Activated CD4-positive, alpha-beta memory T cell treated with anti-CD3 and anti-CD28 coated beads, Interleukin-2, amount 10 ng/mL, durations not matched to agents 7 days and 5 days (primary cell): ENCODE results near the gene TLCD1. TPM values are rescaled to one million over a fixed set of nuclear protein-coding genes. Genes with fewer than 3 reads are reported as not detected.

Experiments used
- CTCF ChIA-PET: fragments of 350-600 bp; sonication (Branson Sonifier 250); formaldehyde crosslinking; loops from one replicate; lab custom pipeline; 2021; ENCODE audit warnings: antibody characterized with exemption, inconsistent platforms; lab: Charles Lee
- POLR2A ChIA-PET: fragments of 350-600 bp; sonication (Branson Sonifier 250); formaldehyde crosslinking; loops from one replicate; lab custom pipeline; 2021; ENCODE audit warnings: antibody characterized with exemption; lab: Charles Lee
- DNase-seq: peaks from one replicate; pipeline ENCODE4 v3.0.0-alpha.2; 2020
- H3K27ac Mint-ChIP-seq: one replicate; pipeline ENCODE4 v1.8.0; 2021; ENCODE audit warnings: mild to moderate bottlenecking, mixed read lengths
- H3K27me3 Mint-ChIP-seq: one replicate; pipeline ENCODE4 v1.8.0; 2021; ENCODE audit warnings: mixed read lengths
- H3K36me3 Mint-ChIP-seq: one replicate; pipeline ENCODE4 v1.8.0; 2021; ENCODE audit warnings: low read depth, mixed read lengths
- H3K4me1 Mint-ChIP-seq: one replicate; pipeline ENCODE4 v1.8.0; 2021; ENCODE audit warnings: mixed read lengths
- H3K4me3 Mint-ChIP-seq: one replicate; pipeline ENCODE4 v1.8.0; 2021; ENCODE audit warnings: mild to moderate bottlenecking, mixed read lengths
- H3K9me3 Mint-ChIP-seq: one replicate; pipeline ENCODE4 v1.8.0; 2021; ENCODE audit warnings: mixed read lengths
- total RNA-seq, 2 experiments: library from RNA; stranded (reverse); gene quantifications; one replicate each; pipeline ENCODE4 v1.2.3, GENCODE V29; 2021

TLCD1 gene, protein sequence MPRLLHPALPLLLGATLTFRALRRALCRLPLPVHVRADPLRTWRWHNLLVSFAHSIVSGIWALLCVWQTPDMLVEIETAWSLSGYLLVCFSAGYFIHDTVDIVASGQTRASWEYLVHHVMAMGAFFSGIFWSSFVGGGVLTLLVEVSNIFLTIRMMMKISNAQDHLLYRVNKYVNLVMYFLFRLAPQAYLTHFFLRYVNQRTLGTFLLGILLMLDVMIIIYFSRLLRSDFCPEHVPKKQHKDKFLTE
- total RNA-seq: 1 to 10 TPM; 1.4 to 2.3 TPM

GRCh38 chr17:28726226-28726626, at the start of gene TLCD1:
Gene TLCD1, minus strand, starts transcription at chr17:28726233. Its CDS starts 136 bp downstream, at chr17:28726097.
- Mint-ChIP-seq H3K36me3 (peaks cover 47% of the 10 kb centered on the region), H3K27ac (peak within 1 kb of the TSS; percentile 98), H3K4me3 (peak within 1 kb of the TSS; percentile 95), H3K27me3 (no peaks in the 10 kb centered on the region), H3K4me1 (peaks cover 65% of the 10 kb centered on the region), H3K9me3 (no peaks in the 10 kb centered on the region)
- ChIA-PET CTCF (interaction anchor here (0.7 to 7.2 kb wide), 44 partner anchors 10 to 411 kb away, joined by 3 to 458 read pairs (median 6); partner anchors contain the start of genes BLTP2, DHRS13, FAM222B and FLOT2), POLR2A (interaction anchor here (0.6 to 15.7 kb wide), 18 partner anchors 10 to 568 kb away, joined by 3 to 426 read pairs (median 14); partner anchors contain the start of genes BLTP2, DHRS13, FAM222B and FLOT2)
- DNase-seq: peak; percentile 82

GRCh38 chr17:28774206-28774605, 48.2 kb upstream of the TLCD1 start:
- DNase-seq: no peak
- H3K27me3 Mint-ChIP-seq: no peaks in the 10 kb centered on the region
- no peak overlapping the region for H3K4me3 Mint-ChIP-seq
- CTCF ChIA-PET: interaction anchor here (1.6 to 5.6 kb wide), 3 partner anchors 10 to 68 kb away, joined by 3 to 46 read pairs (median 9); partner anchors contain the start of gene FAM222B
- no peak overlapping the region for H3K27ac Mint-ChIP-seq
- peaks cover 13% of the 10 kb centered on the region for H3K36me3 Mint-ChIP-seq
- H3K9me3 Mint-ChIP-seq: no peaks in the 10 kb centered on the region
- POLR2A ChIA-PET: interaction anchor here (1.6 kb wide), 1 partner anchor 49 kb away, joined by 4 read pairs; no protein-coding TSS in a partner anchor
- H3K4me1 Mint-ChIP-seq: peaks cover 26% of the 10 kb centered on the region

- Mint-ChIP-seq H3K36me3 (peaks cover 9% of the 10 kb centered on the region), H3K9me3 (no peaks in the 10 kb centered on the region), H3K4me1 (peaks cover 21% of the 10 kb centered on the region), H3K27ac (no peak overlapping the region), H3K4me3 (no peak overlapping the region), H3K27me3 (no peaks in the 10 kb centered on the region)
- ChIA-PET CTCF (interaction anchor here (1.6 to 5.6 kb wide), 3 partner anchors 10 to 69 kb away, joined by 3 to 46 read pairs (median 9); partner anchors contain the start of gene FAM222B), POLR2A (interaction anchor here (1.6 kb wide), 1 partner anchor 49 kb away, joined by 4 read pairs; no protein-coding TSS in a partner anchor)
- no peak for DNase-seq
Measured at GRCh38 chr17:28773736-28774135, 47.7 kb upstream of the TLCD1 start.

DNA sequence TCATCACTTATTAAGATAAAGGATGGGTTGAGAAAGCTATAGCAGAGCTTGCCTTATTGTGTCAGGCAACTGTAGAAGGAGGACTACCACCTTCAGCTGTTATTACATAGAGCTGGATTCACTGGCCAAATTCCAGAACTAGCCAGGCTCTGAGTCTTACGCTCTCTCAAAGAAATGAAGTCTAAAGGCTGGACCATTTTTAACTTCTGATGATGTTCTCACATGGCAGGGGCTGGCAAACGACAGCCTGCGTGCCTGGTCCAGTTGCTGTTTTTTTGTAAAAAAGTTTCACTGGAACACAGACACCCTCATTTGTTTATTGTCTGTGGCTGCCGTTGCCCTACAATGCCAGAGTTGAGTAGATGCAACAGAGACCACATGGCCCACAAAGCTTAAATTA, 39.0 kb upstream of the TLCD1 start:
- Mint-ChIP-seq H3K4me1 (peaks cover 28% of the 10 kb centered on the region), H3K4me3 (no peak overlapping the region), H3K27ac (no peak overlapping the region), H3K27me3 (no peaks in the 10 kb centered on the region), H3K9me3 (no peaks in the 10 kb centered on the region), H3K36me3 (peaks cover 22% of the 10 kb centered on the region)
- CTCF ChIA-PET: interaction anchor here (0.6 to 6.9 kb wide), 22 partner anchors 9 to 188 kb away, joined by 3 to 88 read pairs (median 14); partner anchors contain the start of genes DHRS13, FLOT2, NEK8 and PHF12
- POLR2A ChIA-PET: interaction anchor here (1.4 to 2.3 kb wide), 5 partner anchors 11 to 44 kb away, joined by 3 to 22 read pairs (median 5); partner anchors contain the start of gene TLCD1
- no peak for DNase-seq

DNA sequence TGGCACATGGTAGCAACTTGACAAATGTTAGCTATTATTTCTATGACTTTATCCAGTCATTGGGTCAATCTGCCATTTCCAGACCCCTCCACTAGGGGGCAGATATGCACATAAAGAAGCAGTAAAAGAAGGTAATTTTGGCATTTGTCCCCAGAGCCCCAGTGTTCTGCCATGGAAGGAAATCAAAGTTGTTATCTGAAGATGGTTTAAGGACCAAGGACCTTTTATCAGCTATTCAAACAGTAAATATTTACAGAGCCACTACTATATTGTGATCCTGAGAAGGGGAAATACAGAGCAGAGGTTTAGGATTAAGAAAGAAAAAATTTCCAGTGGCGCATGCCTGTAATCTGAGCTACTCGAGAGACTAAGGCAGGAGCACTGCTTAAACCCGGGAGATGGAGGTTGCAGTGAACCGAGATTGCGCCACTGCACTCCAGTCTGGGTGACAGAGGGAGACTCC, 37.8 kb upstream of the TLCD1 start:
- peaks cover 28% of the 10 kb centered on the region for H3K4me1 Mint-ChIP-seq
- peak; percentile 79 for DNase-seq
- no peak overlapping the region for H3K27ac Mint-ChIP-seq
- ChIA-PET CTCF (interaction anchor here (0.6 to 6.9 kb wide), 47 partner anchors 10 to 456 kb away, joined by 3 to 88 read pairs (median 7); partner anchors contain the start of genes DHRS13, FAM222B, FLOT2 and NEK8), POLR2A (interaction anchor here (0.7 to 2.3 kb wide), 15 partner anchors 9 to 188 kb away, joined by 3 to 22 read pairs (median 4); partner anchors contain the start of genes ERAL1, FAM222B, FLOT2 and PHF12)
- peaks cover 32% of the 10 kb centered on the region for H3K36me3 Mint-ChIP-seq
- no peaks in the 10 kb centered on the region for H3K27me3 Mint-ChIP-seq
- no peaks in the 10 kb centered on the region for H3K9me3 Mint-ChIP-seq
- no peak overlapping the region for H3K4me3 Mint-ChIP-seq

DNA sequence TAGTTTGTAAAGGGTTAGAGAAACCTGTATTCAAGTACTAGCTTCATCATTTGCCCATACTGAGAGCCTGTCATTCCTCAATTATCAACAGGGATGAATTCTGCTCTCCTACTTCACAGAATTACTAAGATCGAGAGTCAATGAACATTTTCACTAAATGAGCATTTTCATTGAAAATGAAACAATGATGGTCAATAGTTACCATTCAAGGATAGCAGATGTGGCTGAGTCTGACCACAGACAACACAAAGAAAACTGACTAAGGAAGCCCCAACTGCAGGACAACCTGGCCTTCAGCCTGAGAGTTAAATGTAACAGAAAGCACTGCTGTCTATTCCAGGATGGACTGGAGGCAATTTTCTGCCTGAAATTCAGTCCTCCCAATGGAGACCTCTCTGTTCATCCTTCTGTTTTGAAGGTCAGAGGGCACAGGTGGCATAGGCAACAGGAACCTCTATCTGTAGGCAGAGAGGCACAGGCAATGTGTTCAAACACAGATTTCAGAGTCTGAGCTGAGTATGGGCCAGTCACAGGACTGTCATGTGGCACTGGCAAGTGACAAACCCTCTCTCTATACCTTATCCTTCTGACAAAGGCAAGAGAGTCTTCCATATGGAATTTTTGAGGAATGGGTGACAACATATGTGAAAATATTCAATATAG, 37.2 kb upstream of the TLCD1 start:
- Mint-ChIP-seq H3K9me3 (no peaks in the 10 kb centered on the region), H3K4me1 (peaks cover 28% of the 10 kb centered on the region), H3K27ac (no peak overlapping the region), H3K4me3 (no peak overlapping the region), H3K27me3 (no peaks in the 10 kb centered on the region), H3K36me3 (peaks cover 38% of the 10 kb centered on the region)
- DNase-seq: no peak
- ChIA-PET CTCF (interaction anchor here (0.6 to 6.9 kb wide), 51 partner anchors 11 to 457 kb away, joined by 3 to 88 read pairs (median 5); partner anchors contain the start of genes DHRS13, FAM222B, FLOT2 and NEK8), POLR2A (interaction anchor here (0.7 to 2.3 kb wide), 18 partner anchors 9 to 188 kb away, joined by 3 to 22 read pairs (median 4); partner anchors contain the start of genes ERAL1, FAM222B, FLOT2 and NEK8)

DNA sequence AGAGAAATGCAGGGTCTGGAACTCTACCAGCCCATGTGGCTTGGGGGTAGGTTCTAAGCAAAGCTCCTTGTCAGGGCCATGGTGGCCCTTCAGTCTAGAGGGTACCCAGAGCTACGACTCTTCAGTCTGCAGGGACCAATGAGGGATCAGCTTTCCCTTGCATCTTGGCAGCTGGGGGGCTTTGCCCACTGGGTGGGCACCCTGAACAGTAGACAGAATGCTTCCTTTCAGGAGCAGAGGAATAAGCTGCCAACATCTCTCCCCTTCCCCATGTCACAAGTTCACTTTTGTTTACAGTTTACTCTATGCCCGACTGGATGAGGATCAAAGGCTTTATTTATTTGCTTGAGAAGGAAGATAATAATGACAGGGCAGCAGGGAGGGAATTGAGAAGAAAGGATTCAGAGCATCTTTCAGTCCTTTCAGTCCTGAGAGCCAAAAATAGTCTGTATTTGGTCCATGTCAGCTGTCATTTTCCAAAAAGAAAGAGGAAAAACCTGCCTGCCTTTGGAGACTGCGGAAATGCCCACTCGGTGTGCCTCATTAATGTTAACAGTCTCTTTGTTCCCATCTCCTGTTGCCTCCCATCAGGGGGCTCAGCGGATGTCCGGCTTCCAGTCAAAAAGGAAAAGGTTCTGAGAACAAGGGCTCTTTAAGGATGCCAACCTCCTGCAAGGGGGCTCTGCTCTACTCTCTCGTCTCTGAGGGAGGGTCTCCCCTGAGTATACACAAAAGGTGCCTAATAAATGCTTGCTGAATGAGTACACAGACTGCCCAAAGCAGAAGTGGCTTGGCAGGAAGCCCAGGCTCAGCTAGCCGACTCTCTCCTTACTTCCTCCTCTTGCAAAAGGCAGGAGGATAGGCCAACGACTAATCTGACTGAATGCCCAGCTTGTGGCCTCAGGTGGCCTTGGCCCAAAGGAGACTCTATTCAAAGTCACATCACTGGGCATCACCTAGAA, 34.8 kb upstream of the TLCD1 start:
- DNase-seq: no peak
- H3K27me3 Mint-ChIP-seq: no peaks in the 10 kb centered on the region
- H3K9me3 Mint-ChIP-seq: no peaks in the 10 kb centered on the region
- peaks cover 26% of the 10 kb centered on the region for H3K4me1 Mint-ChIP-seq
- peaks cover 47% of the 10 kb centered on the region for H3K36me3 Mint-ChIP-seq
- CTCF ChIA-PET: interaction anchor here (3.9 to 6.9 kb wide), 4 partner anchors 9 to 141 kb away, joined by 20 to 88 read pairs (median 57); partner anchors contain the start of genes DHRS13, FAM222B, NEK8 and TLCD1
- H3K4me3 Mint-ChIP-seq: no peak overlapping the region
- POLR2A ChIA-PET: interaction anchor here (0.5 to 1.6 kb wide), 4 partner anchors 12 to 268 kb away, joined by 3 to 5 read pairs (median 4); no protein-coding TSS in a partner anchor
- H3K27ac Mint-ChIP-seq: no peak overlapping the region

- Mint-ChIP-seq H3K27ac (no peak overlapping the region), H3K27me3 (no peaks in the 10 kb centered on the region), H3K4me3 (no peak overlapping the region), H3K4me1 (peaks cover 21% of the 10 kb centered on the region), H3K9me3 (no peaks in the 10 kb centered on the region), H3K36me3 (peaks cover 43% of the 10 kb centered on the region)
- ChIA-PET CTCF (interaction anchor here (6.9 kb wide), 1 partner anchor 32 kb away, joined by 84 read pairs; the partner anchor contains the start of genes NEK8 and TLCD1), POLR2A (no interaction called here)
- DNase-seq: no peak
Measured at GRCh38 chr17:28759256-28759865, 33.3 kb upstream of the TLCD1 start.

GRCh38 chr17:28758411-28759121, 32.5 kb upstream of the TLCD1 start:
- CTCF ChIA-PET: no interaction called here

GRCh38 chr17:28756049-28756804, 30.2 kb upstream of the TLCD1 start:
- Mint-ChIP-seq H3K9me3 (no peaks in the 10 kb centered on the region), H3K4me3 (no peak overlapping the region), H3K36me3 (peaks cover 32% of the 10 kb centered on the region), H3K27ac (no peak overlapping the region), H3K27me3 (no peaks in the 10 kb centered on the region), H3K4me1 (peaks cover 5% of the 10 kb centered on the region)
- ChIA-PET CTCF (interaction anchor here (1.1 kb wide), 1 partner anchor 9 kb away, joined by 4 read pairs; no protein-coding TSS in a partner anchor), POLR2A (interaction anchor here (1.0 kb wide), 1 partner anchor 11 kb away, joined by 3 read pairs; no protein-coding TSS in a partner anchor)
- no peak for DNase-seq

More at GRCh38 chr17:28758411-28759121, 32.5 kb upstream of the TLCD1 start:
- H3K27me3 Mint-ChIP-seq: no peaks in the 10 kb centered on the region
- no peak overlapping the region for H3K4me3 Mint-ChIP-seq
- POLR2A ChIA-PET: interaction anchor here (0.8 kb wide), 1 partner anchor 15 kb away, joined by 3 read pairs; no protein-coding TSS in a partner anchor
- H3K9me3 Mint-ChIP-seq: no peaks in the 10 kb centered on the region
- DNase-seq: no peak
- peaks cover 41% of the 10 kb centered on the region for H3K36me3 Mint-ChIP-seq
- no peak overlapping the region for H3K27ac Mint-ChIP-seq
- H3K4me1 Mint-ChIP-seq: peaks cover 17% of the 10 kb centered on the region
